GM12878 (cell line): ENCODE measurements around the gene TAF3. TPM values are rescaled to one million over a fixed set of nuclear protein-coding genes. Genes with fewer than 3 reads are reported as not detected.
"Not testable (repeated sequence)": the region's sequence is repeated elsewhere in the genome, so short reads cannot be mapped to it uniquely, and the experiment has no call there.

ENCODE experiments used
- ATAC-seq: fragments of 200-7000 bp; cut with Tn5 transposase; 3 replicates; pipeline ENCODE4 v1.9.1; 2020; ENCODE audit warnings: mild to moderate bottlenecking, moderate library complexity
- BruUV-seq: library from RNA; stranded (reverse); fragments of 400-500 nt; replicated peaks from 2 replicates; lab custom pipeline; 2021; lab: Mats Ljungman, UMichigan
- CTCF ChIA-PET: fragments of 300-600 bp; sonication (Branson Sonifier 250); formaldehyde crosslinking; extraction: SDS; loops from one replicate; lab custom pipeline; 2021; ENCODE audit warnings: inconsistent platforms; lab: Yijun Ruan, JAX
- POLR2A ChIA-PET: fragments of 350-600 bp; formaldehyde crosslinking; extraction: SDS; loops from one replicate; lab custom pipeline; 2021; ENCODE audit warnings: inconsistent platforms; lab: Charles Lee
- RAD21 ChIA-PET: fragments of 300-600 bp; sonication (Branson Sonifier 250); formaldehyde crosslinking; loops from one replicate; lab custom pipeline; 2023; ENCODE audit warnings: antibody characterized with exemption; ENCODE audit not compliant: unreplicated experiment; lab: Charles Lee
- SMC1A ChIA-PET: fragments of 300-600 bp; sonication (Branson Sonifier 250); formaldehyde crosslinking; loops from one replicate; lab custom pipeline; 2023; ENCODE audit not compliant: unreplicated experiment, uncharacterized antibody; lab: Charles Lee
- DNase-seq: peaks from one replicate; pipeline ENCODE4 v3.0.0-alpha.2; 2011; ENCODE audit warnings: low read depth, low spot score
- FAIRE-seq: peaks from 3 replicates; lab custom pipeline; 2011; peaks lifted over from hg19 to GRCh38; lab: Jason Lieb, UNC
- H2AFZ ChIP-seq: 2 replicates; pipeline ENCODE4 v1.6.0; 2011; ENCODE audit warnings: low read depth, low read length, control low read depth; ENCODE audit not compliant: control insufficient read depth
- H3K27ac ChIP-seq: 2 replicates; pipeline ENCODE4 v1.5.1; 2011; ENCODE audit warnings: control low read depth; ENCODE audit not compliant: control insufficient read depth, insufficient read depth
- H3K27me3 ChIP-seq, 2 experiments: replicated peaks in 1 of 2; 2 replicates each; pipeline versions ENCODE4 v1.6.0 to v1.6.1; 2011; ENCODE audit warnings: low read length in 1 of 2; ENCODE audit not compliant: control insufficient read depth in 2 of 2, insufficient read depth in 2 of 2
- H3K36me3 ChIP-seq, 2 experiments: 2 replicates each; pipeline ENCODE4 v1.5.1; 2011; ENCODE audit warnings: low read length in 1 of 2; ENCODE audit not compliant: control insufficient read depth in 2 of 2, insufficient read depth in 2 of 2
- H3K4me1 ChIP-seq: 2 replicates; pipeline ENCODE4 v1.6.1; 2011; ENCODE audit warnings: mild to moderate bottlenecking, low read length, moderate library complexity, mixed read lengths; ENCODE audit not compliant: control insufficient read depth, insufficient read depth
- H3K4me2 ChIP-seq: 2 replicates; pipeline ENCODE4 v1.6.0; 2011; ENCODE audit warnings: control low read depth; ENCODE audit not compliant: control insufficient read depth, insufficient read depth
- H3K4me3 ChIP-seq: fragments of 200-600 bp; sonication (generic); 2 replicates; pipeline ENCODE4 v1.5.1; 2016
- H3K79me2 ChIP-seq: 2 replicates; pipeline ENCODE4 v1.6.0; 2011; ENCODE audit warnings: low read length; ENCODE audit not compliant: control insufficient read depth, insufficient read depth
- H3K9ac ChIP-seq: 2 replicates; pipeline ENCODE4 v1.8.0; 2011; ENCODE audit warnings: low read length, control low read depth, mixed read lengths; ENCODE audit not compliant: control insufficient read depth, insufficient read depth
- H3K9me3 ChIP-seq: replicated peaks from 3 replicates; pipeline ENCODE4 v1.5.1; 2011; ENCODE audit warnings: mild to moderate bottlenecking, low read length; ENCODE audit not compliant: control insufficient read depth, insufficient read depth
- H4K20me1 ChIP-seq: 2 replicates; pipeline ENCODE4 v1.6.0; 2011; ENCODE audit not compliant: control insufficient read depth, insufficient read depth
- CHD4 ChIP-seq: fragments of 200-600 bp; sonication (generic); IDR thresholded peaks from 2 replicates; pipeline ENCODE4 v1.6.1; 2016; ENCODE audit warnings: mild to moderate bottlenecking
- MYB ChIP-seq: fragments of 150-350 bp; IDR thresholded peaks from 2 replicates; pipeline ENCODE4 v1.6.1; 2014; ENCODE audit warnings: mild to moderate bottlenecking, low read depth, low read length, borderline replicate concordance
- SPI1 ChIP-seq: IDR thresholded peaks from 2 replicates; pipeline ENCODE4 v1.6.1; 2011; ENCODE audit warnings: low read depth, mild to moderate bottlenecking, low read length, moderate library complexity, borderline replicate concordance; ENCODE audit not compliant: insufficient read depth
- ZNF274 ChIP-seq: IDR thresholded peaks from one replicate; pipeline ENCODE4 v1.8.0; 2011; ENCODE audit not compliant: insufficient read length, insufficient read depth
- WGBS: methylation state at CpG from one replicate; pipeline ENCODE4 v1.1.6; 2016; ENCODE audit warnings: low lambda C conversion rate; ENCODE audit not compliant: insufficient replicate concordance, insufficient coverage; ENCODE audit errors: missing lambda C conversion rate; 5-methylcytosine and 5-hydroxymethylcytosine counted together
- in situ Hi-C: fragments of 300-500 bp; cut with MboI; formaldehyde crosslinking; loops from 9 replicates; pipeline ENCODE4 v1.14.3; 2018; ENCODE audit warnings: mixed read lengths
- intact Hi-C: fragments of 100-400 bp; cut with micrococcal nuclease; formaldehyde crosslinking; loops from one replicate; pipeline ENCODE4 v1.14.2; 2022; ENCODE audit not compliant: unreplicated experiment
- polyA plus RNA-seq, 11 experiments: library from polyadenylated mRNA; depleted of rRNA in 4 of 11; unstranded in 6 of 11; stranded (reverse) in 5 of 11; fragments of >200 nt; fragmentation: Nextera tagmentation in 4 of 11; fragmentation: Illumina TruSeq in 1 of 11; extraction: Ambion mirVana in 4 of 11; extraction: Trizol in 1 of 11; gene quantifications; 1 replicate in 1 of 11; 2 replicates in 10 of 11; pipeline versions ENCODE4 v1.2.1 to v1.2.3, GENCODE V29; 2011 to 2016; ENCODE audit warnings: inconsistent platforms in 2 of 11, missing spikeins in 2 of 11, low read depth in 1 of 11
- total RNA-seq, 4 experiments: library from RNA; depleted of rRNA in 3 of 4; stranded (reverse); fragments of >200 nt in 3 of 4; fragmentation: Illumina TruSeq in 1 of 4; extraction: Trizol in 1 of 4; gene quantifications; 2 replicates each; pipeline versions ENCODE4 v1.2.1 to v1.2.3, GENCODE V29; 2013 to 2021
- TF ChIP-seq, protein P1 (sequence below): fragments of 450-650 bp; IDR thresholded peaks from 2 replicates; pipeline ENCODE4 v1.6.1; 2017; ENCODE audit warnings: low read depth, mild to moderate bottlenecking, moderate library complexity
- TF ChIP-seq, protein P2 (sequence below): fragments of 450-650 bp; IDR thresholded peaks from 2 replicates; pipeline ENCODE4 v1.6.1; 2017; ENCODE audit warnings: mild to moderate bottlenecking, moderate library complexity

TAF3 gene
- total and polyA plus RNA-seq, 10 of the 15 experiments (the other 5 are each of a cell fraction or from before 2014, with no cell fraction given), result 2.0 to 10.1 (median 3.7) TPM

DNA sequence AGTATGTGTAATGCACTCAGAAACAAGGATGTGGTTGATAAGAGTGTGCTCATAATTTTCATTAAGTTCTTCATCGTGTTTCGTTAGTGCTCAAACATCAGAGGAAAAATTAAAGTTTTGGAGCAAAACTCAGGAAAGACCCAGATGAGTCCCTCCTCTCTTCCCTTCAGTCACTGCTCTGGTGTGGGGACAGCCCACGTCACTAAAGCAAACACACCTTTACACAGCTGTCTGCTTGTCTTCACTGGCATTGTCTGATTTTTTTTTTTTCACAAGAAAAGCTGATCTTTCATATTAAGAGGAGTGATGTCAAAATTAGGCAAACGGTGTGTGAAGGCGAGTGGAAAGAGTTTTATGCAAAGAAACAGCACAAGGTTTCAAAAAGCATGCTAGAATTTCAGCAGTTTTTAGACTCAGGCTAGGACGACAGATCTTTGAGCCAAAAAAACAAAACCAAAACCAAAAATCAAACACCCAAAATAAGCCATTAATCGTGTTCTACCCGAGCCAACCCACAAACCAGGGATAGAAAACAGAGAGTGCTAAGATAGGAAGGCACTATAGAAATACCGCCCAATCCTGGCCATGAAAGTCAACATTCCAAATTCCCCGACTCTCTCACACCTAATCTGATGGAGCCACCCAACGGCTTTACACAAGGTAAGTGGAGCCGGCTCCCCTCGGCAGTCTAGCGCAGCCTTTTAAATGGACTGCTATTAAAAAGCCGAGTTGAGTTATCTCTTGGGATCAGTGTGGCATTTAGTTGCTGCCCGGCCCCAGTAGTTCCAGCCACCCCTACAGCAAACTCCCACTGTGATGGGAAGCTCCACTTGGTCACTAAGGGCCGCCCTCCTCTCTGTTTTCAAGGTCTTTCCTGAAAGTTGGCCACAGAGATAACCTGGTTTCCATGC is 208.3 kb downstream of the TAF3 start (continued):
- TF ChIP-seq, protein P1, sequence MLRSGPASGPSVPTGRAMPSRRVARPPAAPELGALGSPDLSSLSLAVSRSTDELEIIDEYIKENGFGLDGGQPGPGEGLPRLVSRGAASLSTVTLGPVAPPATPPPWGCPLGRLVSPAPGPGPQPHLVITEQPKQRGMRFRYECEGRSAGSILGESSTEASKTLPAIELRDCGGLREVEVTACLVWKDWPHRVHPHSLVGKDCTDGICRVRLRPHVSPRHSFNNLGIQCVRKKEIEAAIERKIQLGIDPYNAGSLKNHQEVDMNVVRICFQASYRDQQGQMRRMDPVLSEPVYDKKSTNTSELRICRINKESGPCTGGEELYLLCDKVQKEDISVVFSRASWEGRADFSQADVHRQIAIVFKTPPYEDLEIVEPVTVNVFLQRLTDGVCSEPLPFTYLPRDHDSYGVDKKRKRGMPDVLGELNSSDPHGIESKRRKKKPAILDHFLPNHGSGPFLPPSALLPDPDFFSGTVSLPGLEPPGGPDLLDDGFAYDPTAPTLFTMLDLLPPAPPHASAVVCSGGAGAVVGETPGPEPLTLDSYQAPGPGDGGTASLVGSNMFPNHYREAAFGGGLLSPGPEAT, result no peak
- TF ChIP-seq, protein P2, sequence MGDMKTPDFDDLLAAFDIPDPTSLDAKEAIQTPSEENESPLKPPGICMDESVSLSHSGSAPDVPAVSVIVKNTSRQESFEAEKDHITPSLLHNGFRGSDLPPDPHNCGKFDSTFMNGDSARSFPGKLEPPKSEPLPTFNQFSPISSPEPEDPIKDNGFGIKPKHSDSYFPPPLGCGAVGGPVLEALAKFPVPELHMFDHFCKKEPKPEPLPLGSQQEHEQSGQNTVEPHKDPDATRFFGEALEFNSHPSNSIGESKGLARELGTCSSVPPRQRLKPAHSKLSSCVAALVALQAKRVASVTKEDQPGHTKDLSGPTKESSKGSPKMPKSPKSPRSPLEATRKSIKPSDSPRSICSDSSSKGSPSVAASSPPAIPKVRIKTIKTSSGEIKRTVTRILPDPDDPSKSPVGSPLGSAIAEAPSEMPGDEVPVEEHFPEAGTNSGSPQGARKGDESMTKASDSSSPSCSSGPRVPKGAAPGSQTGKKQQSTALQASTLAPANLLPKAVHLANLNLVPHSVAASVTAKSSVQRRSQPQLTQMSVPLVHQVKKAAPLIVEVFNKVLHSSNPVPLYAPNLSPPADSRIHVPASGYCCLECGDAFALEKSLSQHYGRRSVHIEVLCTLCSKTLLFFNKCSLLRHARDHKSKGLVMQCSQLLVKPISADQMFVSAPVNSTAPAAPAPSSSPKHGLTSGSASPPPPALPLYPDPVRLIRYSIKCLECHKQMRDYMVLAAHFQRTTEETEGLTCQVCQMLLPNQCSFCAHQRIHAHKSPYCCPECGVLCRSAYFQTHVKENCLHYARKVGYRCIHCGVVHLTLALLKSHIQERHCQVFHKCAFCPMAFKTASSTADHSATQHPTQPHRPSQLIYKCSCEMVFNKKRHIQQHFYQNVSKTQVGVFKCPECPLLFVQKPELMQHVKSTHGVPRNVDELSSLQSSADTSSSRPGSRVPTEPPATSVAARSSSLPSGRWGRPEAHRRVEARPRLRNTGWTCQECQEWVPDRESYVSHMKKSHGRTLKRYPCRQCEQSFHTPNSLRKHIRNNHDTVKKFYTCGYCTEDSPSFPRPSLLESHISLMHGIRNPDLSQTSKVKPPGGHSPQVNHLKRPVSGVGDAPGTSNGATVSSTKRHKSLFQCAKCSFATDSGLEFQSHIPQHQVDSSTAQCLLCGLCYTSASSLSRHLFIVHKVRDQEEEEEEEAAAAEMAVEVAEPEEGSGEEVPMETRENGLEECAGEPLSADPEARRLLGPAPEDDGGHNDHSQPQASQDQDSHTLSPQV, result no peak
- TF ChIP-seq ZNF274, result no peak
- no peak for TF ChIP-seq MYB
- no peak for TF ChIP-seq CHD4
- TF ChIP-seq SPI1, result no peak

DNA sequence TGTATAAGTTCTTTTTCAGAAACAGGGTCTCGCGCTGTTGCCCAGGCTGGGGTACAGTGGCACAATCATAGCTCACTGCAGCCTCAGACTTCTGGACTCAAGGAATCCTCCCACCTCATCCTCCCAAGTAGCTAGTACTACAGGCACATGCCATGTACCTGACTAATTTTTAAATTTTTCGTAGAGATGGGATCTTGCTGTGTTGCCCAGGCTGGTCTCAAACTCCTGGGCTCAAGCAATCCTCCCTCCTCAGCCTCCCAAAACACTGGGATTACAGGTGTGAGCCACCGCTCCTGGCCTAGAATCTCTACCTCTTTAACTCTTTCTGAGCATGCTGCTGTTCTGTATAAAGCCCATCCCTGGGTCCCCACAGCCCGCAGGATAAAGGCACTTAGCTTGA is 212.9 kb downstream of the TAF3 start:
- BruUV-seq, H2AFZ ChIP-seq, H3K79me2 ChIP-seq, H3K4me2 ChIP-seq, H3K27ac ChIP-seq, CTCF ChIA-PET, SMC1A ChIA-PET, H3K36me3 ChIP-seq, POLR2A ChIA-PET, RAD21 ChIA-PET, H3K9me3 ChIP-seq, DNase-seq, intact Hi-C loops, H3K4me3 ChIP-seq, H4K20me1 ChIP-seq, H3K4me1 ChIP-seq, FAIRE-seq, H3K9ac ChIP-seq, ATAC-seq: not testable (repeated sequence)
- in situ Hi-C loops, result loop anchor here (25.0 kb wide), 1 partner anchor 1181 kb away; no protein-coding TSS in a partner anchor
- 87% methylated on average over 5 of the region's 5 CpGs for WGBS
- H3K27me3 ChIP-seq, result peaks cover 9 to 16% of the 10 kb centered on the region in 2 experiments
